Kidney capillary endothelial cell (primary cell): ENCODE results near the gene CFAP54.
"Not testable (repeated sequence)": the region's sequence is repeated elsewhere in the genome, so short reads cannot be mapped to it uniquely, and the experiment has no call there.

Experiments
- DNase-seq: peaks from one replicate; pipeline ENCODE4 v3.0.0-alpha.2; 2018; ENCODE audit warnings: low spot score

CFAP54 gene

DNA sequence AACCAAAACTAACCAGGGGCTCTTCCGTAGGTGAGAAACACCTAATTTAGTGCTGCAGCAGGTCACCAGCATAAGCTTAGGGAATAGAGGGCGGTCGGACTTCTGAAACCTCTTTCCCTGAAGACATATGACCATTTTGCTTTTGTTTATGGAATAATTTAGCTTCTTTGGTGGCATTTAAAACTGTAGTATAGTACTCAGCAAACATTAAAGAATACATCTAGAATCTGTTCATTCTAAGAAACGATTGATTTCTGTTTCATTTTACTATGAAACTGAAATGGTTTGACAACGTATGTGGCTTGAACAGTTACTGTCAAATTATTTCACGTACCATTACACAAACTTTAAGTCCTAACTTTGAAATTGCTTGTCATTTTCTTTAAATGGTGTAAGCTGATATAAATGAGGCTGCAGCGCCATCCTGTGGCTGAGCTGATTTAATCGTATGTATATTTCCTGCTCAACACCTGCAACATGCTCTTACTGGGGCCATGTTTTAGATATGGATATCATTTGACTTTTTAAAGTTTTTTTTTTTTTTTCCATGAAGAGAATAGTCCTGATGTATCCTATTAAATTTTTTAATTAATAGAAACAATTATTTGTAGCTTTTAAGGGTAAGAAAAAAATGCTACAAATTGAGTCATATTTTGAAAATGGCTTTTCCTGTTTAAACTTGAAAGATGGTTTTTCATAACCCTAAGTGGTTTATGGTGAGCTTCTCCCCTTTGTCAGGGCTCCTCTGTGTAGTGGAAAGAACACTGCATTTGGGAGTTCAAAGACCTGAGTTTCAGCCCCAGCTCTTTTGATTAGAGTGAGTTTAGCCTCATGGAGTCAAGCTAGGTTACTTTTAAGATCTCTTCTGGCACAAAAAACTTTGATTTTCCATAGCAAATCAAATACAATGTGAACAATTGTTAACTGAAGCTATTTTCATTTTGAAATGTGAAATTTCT lies 27.4 kb downstream of the CFAP54 start:
- peak; percentile 82 for DNase-seq

DNA sequence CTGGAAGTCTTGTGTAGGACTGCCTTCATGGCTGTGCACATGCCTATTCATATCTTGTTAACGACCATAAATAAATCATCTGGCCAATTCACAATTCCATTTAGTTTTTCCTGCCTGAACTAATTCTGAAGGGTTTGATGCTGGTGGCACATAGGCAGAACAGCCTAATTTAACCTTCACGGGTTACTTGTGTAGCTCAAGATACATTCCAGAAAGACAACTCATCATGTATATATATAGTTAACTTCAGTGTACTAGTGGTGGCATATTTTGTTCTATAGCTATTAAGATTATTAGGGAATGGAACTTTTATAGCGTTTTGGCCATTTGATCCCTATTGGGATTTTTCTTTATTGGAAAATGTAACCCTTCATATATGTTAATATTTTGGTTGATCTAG lies 31.4 kb downstream of the CFAP54 start:
- DNase-seq, result no peak

DNA sequence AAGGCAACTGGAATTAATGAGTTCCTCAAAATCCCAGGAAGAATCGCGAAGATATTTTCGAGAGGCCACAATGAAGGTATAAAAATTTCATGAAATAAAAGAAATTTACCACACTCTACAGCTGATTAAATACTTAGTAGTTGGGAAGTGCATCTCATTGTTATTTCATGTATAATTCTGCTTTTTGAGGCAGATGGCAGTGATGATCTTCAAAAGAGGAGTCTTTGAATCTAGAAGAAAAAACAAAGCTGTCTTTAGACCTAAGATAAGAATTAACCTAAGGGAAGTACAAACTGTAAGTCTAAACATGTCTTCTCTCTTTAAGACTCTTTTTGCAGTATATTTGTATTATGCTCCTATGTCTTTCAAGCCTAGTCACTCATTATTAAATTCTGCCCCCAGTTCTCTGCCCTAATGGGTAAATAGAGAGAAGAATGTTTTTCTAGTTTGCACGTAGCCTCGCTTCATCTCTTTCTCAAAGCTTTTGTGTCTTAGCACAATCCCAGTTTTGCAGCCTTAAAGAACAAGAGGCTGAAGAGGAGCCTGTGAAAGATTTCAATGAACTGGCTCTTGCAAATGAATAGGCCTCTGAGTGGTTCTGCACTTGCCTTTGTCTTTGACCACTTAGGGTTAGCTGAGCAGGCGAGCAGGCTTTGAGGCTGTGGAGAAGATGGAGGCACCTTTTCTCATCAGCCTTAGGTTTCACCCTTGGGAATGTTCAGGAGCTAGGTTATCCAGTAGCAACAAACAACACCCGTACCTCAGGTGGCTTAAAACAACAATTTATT lies 32.7 kb downstream of the CFAP54 start:
- no peak for DNase-seq

DNA sequence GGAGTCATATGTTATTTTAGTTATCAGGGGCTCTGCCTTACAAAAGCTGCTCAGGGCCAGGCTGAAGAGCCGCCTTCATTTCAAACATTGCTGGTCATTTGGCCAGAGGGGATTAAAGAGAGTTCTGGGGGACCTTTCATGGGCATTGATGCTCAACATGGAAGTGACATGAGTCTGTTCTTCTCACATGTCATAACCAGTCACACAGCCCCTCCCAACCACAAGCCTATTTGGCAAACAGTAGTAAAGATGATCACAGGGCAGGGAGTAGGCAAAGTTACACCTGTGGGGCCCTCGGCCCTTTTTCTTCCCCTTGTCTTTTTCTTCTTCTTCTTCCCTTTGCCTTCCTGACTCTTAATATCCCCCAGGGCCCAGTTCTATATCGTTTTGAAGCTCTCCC lies 33.3 kb downstream of the CFAP54 start:
- no peak for DNase-seq

DNA sequence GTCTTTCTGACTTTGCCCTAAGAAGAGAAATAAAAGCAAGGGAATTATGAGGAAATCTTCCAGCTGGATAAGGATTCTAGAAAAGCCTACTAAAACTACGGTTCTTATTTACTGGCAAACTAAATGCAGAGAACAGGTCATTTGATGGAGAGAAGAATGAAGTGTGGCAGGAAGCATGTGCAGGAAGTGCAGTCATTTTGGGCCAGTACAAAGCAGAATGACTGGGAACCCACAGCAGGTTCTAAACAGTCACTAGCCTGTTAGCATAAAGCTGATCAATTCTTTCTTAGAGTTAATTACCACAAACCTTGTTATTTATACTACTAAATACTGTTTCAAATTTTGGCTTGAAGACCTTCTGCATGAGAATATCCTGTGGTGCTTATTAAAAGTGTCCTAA lies 36.7 kb downstream of the CFAP54 start:
- no peak for DNase-seq

DNA sequence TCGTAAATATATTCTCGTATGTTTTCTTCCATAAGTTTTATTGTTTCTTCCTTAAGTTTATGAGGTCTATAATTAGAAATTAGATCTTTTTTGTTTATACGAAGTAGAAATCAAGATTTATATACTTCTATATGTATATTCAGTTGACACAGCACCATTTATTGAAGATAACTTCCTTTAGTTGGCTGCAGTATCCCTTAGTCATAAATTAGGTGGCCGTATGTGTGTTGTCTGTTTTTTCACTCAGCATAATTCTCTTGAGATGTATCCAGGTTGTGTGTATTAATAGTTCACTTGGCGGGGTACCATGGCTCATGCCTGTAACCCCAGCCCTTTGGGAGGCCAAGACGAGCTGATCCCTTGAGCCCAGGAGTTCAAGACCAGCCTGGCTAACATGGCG lies 40.5 kb downstream of the CFAP54 start:
- DNase-seq, result no peak

DNA sequence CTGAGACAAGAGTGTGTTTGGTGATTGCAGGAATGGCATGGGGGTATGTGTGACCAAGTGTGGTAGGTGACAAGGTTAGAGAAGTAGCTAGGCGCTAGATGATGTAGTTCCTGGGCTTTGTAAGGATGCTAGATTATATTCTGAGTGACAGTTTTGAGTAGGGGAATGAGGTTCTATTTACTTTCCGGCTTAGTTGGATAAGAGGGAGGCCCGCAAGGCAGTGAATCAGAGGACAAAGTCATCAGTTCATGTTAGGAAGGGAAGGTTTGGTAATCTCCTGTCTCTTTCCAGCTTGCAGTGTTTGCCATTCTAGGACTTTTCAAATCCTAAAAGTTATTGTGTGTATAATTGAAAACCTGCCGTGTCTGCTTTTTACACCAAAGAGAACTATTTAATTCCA lies 45.0 kb downstream of the CFAP54 start:
- DNase-seq, result no peak

DNA sequence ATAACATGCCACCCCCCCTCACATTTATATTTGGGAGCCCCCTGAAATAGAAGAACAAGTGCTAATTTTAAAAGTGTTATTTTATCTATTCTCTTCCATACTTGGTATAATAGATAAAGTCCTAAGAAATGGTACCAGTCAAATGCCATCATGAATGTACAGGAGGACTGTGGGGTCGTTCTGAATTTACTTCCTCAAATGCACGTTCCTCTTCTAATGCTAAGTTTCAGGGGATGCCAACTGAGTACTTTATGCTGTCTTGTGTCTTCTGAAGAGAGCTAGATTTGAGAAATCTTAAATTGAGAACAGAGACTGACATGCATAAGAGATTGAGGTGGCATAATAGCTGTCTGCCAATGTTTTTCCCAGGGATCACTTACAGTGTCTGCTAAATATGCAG lies 59.0 kb downstream of the CFAP54 start:
- DNase-seq, result no peak

DNA sequence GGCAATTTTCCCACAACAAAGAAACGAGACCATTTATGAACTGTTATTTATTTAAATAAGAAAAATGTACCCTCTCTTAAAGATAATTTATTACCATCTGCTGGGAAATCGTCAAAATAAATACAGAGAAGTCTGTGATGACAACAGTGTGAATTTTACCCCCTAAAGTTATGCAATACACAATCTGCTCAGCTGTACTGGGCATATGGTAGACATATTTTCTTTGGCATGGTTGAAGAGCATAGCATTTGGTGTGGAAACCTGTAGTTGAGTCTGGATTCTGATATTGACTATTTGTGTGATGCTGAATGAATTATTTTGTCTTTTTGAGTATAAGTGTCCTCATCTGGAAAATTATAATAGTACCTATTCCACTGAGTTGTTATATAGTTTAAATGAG lies 60.0 kb downstream of the CFAP54 start:
- no peak for DNase-seq

DNA sequence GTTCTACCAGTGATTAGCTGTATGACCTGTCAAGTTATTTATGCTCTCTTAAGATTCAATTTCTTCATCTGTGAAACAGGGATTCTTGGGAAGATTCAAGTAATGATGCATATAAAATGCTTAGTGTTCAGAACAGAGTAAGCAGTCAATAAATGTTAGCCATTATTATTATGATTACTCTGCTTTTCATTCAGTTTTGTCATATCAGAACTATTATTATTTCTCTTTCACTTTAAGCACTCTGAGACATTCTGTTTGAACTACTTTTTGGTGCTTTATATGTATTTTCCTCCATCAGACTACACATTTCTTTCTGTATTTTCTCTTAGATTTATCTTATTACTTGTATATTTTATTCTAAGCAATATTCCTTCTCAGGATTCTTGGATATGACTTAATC lies 81.2 kb downstream of the CFAP54 start:
- no peak for DNase-seq

DNA sequence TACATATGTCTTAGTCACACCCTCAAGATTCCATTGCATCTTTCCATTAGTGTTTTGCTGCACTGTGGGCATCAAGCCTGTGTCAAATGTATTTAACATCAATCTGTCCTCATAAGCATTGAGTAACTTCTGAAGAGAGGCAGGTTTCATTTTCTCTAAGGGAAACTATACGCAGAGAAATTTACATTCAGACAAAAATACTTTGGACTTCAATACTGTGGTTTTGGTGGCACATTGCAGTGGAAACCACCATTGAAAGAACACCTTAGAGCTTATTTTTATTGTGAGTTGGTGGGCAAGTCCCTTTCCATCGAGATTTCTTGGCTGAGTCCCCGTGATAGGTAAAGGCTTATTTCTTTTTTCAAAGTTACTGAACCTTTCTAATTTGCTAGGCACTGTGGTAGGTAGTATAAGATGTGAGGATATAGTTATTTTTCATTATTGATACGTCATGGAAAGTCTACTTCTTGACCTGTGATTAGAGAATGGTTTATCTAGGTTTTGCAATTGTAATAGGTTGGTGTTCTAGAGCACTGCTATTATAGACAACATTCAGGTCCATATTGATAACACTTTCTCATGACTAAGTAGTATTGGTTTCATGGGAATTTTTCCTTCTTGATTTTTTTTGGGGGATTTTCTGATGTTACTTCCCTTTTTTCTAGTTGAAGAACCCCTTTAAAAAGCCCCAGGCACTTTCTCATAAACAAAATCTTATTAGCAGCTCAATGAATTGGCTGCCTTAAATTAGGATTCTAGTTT lies 81.9 kb downstream of the CFAP54 start:
- DNase-seq, result no peak

DNA sequence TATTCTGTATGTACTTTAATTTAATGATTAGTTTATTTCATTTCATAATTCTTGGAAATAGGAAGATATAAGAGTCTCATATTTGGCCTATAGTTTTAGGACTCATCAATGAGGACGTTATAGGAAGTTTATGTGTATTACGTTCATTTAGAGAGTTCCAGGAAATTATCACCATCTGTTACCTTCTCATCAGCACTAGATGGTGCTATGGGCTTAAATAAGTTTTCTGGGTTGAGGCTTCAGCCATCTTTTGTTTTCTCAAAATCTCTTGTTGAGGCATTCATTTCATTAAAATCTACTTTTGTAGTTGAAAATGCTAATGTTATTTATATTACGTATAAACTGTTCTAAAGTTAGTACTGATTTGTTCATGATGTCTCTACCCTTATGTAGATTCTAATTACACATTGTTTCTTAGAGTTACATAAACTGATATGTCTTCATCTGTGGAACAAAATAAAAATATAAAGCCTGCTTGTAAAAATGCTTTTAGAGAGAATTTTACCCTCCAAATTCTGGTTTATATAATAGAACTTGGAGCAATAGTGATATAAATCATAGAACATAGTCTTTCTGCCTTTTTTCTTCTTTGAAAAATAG lies 89.2 kb downstream of the CFAP54 start:
- DNase-seq, result peak; percentile 68

DNA sequence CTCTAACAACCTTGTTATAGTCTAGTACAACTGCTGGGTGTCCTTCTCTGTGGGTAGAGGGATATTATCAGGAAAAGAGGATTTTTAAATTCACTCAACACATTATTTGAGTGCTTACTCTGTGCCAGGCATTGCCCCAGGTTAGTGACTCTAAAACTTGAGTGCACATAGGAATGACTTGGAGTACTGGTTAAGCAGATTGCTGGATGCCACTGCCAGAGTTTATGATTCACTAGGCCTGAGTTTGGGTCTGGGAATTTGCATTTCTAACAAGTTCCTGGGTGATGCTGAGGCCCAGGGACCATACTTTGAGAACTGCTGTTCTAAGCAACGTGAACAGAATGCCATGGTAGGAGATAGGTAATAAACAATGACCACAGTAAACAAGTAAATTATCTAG lies 96.6 kb downstream of the CFAP54 start:
- DNase-seq, result no peak

DNA sequence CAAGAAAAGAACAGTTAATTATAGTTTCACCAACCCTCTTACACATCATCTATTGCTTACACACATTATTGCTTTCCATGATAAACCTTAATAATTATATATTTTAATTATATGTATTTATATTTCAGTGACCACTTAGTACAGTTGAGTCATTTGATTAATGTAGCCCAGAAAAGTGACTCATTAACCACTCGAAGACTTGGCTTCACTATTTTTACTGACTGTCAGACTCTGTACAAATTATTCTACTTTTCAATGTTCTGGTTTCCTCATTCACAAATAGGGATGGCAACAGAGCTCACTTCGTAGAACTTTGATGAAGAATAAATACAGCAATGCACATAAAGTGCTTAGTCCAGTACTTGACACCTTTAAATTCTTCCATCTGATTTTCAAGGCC lies 98.3 kb downstream of the CFAP54 start:
- no peak for DNase-seq

DNA sequence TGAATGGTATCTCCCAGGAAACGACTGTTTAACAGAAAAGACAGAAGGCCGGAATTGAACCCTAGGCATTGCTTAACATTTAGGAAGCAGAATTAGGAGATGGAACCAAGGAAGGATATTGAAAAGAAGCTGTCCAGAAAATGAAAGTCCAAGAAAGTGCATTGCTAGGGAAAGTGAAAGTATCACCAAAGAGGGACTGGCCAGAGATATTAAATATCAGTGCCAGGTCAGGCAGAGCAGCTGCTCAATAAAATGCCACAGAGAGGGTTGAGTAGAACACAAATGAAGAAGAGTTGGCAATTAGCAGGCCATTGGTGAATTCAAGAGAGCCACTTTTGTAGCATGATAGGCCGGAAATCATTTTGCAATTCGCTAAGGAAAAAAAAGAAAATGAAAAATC lies 101.6 kb downstream of the CFAP54 start:
- no peak for DNase-seq

DNA sequence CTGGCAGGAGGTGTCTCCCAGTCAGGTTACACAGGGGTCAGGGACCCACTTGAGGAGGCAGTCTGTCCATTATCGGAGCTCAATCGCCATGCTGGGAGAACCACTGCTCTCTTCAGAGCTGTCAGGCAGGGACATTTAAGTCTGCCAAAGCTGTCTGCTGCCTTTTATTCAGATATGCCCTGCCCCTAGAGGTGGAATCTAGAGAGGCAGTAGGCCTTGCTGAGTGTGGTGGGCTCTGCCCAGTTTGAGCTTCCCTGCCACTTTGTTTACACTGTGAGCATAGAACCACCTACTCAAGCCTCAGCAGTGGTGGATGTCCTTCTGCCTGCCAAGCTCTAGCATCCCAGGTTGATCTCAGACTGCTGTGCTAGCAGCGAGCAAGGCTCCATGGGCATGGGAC lies 115.0 kb downstream of the CFAP54 start:
- DNase-seq, result not testable (repeated sequence)

DNA sequence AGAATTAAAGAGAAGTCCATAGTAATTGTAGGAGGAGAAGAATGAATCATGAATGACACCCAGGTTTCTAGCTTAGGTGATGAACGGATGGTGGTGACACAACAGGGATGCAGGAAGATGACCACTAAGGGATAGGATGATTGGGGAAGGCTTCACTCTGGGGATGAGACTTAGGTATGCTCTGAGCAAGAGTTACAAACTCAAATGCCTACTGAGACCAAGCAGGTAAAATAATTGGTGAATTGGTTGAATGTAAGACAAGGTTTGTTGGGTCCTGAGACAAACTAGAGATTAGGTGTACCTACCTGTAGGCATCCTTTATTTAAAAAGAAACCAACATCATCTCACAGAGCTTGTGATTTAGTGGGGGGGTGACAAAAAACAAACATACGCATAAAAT lies 116.3 kb downstream of the CFAP54 start:
- DNase-seq, result no peak

DNA sequence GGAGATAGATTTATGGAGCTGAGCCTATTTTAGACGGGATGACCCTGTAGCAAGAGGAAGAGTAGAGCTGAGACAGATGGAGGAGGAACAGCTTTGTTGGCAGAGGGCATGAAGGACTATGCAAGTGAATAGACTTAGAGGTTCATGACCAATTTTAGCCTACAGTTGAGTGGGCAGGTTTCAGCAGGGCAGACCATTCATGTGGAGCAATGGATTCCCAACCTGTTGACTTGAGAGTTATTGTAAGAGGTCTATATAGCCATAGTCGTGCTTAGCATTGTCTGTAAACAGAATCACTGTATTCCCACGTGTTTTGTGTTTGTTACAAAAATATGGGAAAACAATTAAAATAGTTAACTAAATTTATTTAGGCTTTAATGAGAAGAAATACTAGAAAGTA lies 116.8 kb downstream of the CFAP54 start:
- no peak for DNase-seq

DNA sequence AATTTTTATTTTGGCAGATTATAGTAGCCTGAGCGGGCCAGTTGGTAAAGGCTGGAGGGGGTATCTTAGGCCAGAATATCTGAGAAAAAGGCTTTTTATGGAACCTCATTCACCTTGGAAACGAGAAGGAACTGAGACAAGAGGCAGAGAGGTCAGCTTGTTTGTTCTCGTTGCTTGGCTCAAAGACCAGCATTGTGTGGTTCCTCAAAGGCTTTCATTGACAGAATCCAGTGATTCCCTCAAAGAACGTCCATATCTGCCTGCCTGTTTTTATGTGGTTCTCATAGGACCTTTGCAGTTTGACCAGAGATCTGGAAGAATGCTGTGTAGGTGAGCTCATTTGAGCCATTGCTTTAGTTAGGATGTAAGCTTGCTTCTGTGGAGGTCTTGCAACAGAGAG lies 117.3 kb downstream of the CFAP54 start:
- DNase-seq, result no peak

DNA sequence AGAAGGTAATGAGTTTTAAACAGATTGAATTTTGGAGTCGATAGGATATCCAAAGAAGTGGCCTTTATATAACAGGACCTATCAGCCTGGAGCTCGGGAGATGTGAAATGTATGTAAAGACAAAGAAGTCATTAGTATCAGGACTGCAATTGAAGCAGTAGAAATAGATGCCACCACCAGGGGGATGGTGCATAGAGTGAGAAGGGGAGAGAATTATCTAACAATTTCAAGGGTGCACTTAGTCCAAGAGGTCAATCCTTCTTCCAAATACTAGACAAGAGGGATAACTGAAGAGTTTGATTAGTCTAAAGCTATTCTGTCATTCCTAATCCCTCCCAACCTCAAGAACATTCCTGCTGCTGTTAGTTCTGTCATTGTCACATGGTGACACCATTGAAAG lies 127.8 kb downstream of the CFAP54 start:
- DNase-seq, result no peak

DNA sequence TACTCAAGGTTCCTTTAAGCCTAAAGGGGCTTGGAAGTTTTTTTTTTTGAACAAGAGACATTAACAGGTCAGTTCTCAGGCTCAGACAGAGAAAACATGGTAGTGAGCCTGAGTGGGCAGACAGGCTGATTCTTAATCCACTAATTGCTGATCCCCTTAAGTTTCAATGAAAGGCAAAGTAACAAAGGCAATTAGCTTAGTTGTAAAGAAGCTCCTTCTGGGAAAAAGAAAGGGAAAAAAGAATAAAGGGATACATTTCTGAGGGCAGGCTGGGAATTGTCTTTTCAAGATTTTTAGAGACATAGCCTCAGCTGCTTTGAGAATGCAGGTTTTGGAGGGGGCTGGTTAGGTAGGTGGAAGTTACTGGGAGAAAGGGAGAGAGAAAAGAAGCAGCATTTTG lies 133.8 kb downstream of the CFAP54 start:
- DNase-seq, result no peak

DNA sequence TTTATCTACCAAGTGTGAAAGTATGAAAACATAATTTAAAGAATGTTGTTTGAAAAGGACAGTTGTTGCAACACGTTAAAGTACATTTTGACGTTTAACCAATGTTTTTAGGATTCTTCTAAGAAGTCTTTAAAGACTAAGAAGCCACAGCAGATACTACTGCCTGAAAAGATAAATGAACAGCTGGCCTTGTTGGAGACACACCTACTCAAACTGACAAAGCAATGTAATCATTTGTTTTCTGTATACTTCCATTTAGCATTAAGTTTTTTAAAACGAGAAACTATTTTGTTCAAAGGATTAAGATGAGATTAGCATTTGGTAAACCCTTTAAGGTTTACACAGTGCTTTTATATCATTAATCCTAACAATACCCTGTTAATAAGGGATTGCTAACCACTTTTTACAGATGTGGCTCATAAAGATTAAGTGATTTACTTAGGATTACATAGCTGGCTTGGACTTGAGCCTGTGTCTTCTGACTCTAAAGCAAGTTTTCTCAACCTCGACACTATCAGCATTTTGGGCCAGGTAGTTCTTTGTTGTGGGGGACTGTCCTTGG lies 134.4 kb downstream of the CFAP54 start:
- DNase-seq, result no peak
